ENCODE results near the gene RXFP2. TPM values are rescaled to one million over a fixed set of nuclear protein-coding genes. Genes with fewer than 3 reads are reported as not detected.

The RXFP2 gene
- total and polyA plus RNA-seq, 10 donors: not detected

GRCh38 chr13:31846182-31846938 lies 107.0 kb downstream of the RXFP2 start:
- peak overlapping the region in 7 of 8 donors; percentile 46 to 87 (median 79) for H3K27ac ChIP-seq
- peaks cover 0 to 34% (median 17%) of the 10 kb centered on the region in 6 donors for H3K4me1 ChIP-seq
- peak overlapping the region; percentile 57 to 93 (median 74) for H3K4me3 ChIP-seq
- intact Hi-C loops (cut with DNase I; ENCODE audit: low total_unique reads): no loop called here
- H3K9me3 ChIP-seq: no peaks in the 10 kb centered on the region
- 0 to 1% (median 0%) methylated on average over 26 to 74 of the region's 74 CpGs for whole genome bisulfite sequencing, 5 donors
- no peaks in the 10 kb centered on the region for H3K36me3 ChIP-seq
- peak; percentile 93 for DNase-seq
- peaks cover 0 to 39% (median 3%) of the 10 kb centered on the region in 7 donors for H3K27me3 ChIP-seq (replicated peaks in 1 of 7)
- TF ChIP-seq POLR2AphosphoS5 (IDR thresholded peaks at IDR 0.05) (peak in 2 of 3 donors; percentile 64 to 68), CTCF (IDR thresholded peaks at IDR 0.05 in 8 of 11, conservative IDR thresholded peaks at IDR 0.05 in 3 of 11) (peak in 1 of 11 experiments; percentile 19), POLR2A (IDR thresholded peaks at IDR 0.05) (no peak)

- DNase-seq: peak; percentile 68
- peak overlapping the region in 7 of 8 donors; percentile 46 to 87 (median 79) for H3K27ac ChIP-seq
- H3K36me3 ChIP-seq: no peaks in the 10 kb centered on the region
- 6 to 12% (median 9%) methylated on average over 22 to 34 of the region's 34 CpGs for WGBS, 5 donors
- intact Hi-C loops (cut with DNase I; ENCODE audit: low total_unique reads): no loop called here
- no peaks in the 10 kb centered on the region for H3K9me3 ChIP-seq
- H3K4me3 ChIP-seq: peak overlapping the region; percentile 57 to 93 (median 74)
- no peak for TF ChIP-seq POLR2A (IDR thresholded peaks at IDR 0.05)
- TF ChIP-seq POLR2AphosphoS5 (IDR thresholded peaks at IDR 0.05): no peak
- no peak for TF ChIP-seq CTCF (IDR thresholded peaks at IDR 0.05 in 8 of 11, conservative IDR thresholded peaks at IDR 0.05 in 3 of 11)
- H3K4me1 ChIP-seq: peaks cover 0 to 34% (median 17%) of the 10 kb centered on the region in 6 donors
- H3K27me3 ChIP-seq (replicated peaks in 1 of 7): peaks cover 0 to 39% (median 3%) of the 10 kb centered on the region in 7 donors
Observed at GRCh38 chr13:31846961-31847752, 107.8 kb downstream of the RXFP2 start.

GRCh38 chr13:31848621-31849020 lies 109.3 kb downstream of the RXFP2 start:
- no peak for TF ChIP-seq CTCF (IDR thresholded peaks at IDR 0.05 in 8 of 11, conservative IDR thresholded peaks at IDR 0.05 in 3 of 11)
- no peak for TF ChIP-seq POLR2A (IDR thresholded peaks at IDR 0.05)
- no peak for TF ChIP-seq POLR2AphosphoS5 (IDR thresholded peaks at IDR 0.05)
- Histone ChIP-seq H3K4me3 (no peak overlapping the region), H3K36me3 (no peaks in the 10 kb centered on the region), H3K9me3 (no peaks in the 10 kb centered on the region), H3K27ac (no peak overlapping the region), H3K4me1 (peaks cover 0 to 34% (median 17%) of the 10 kb centered on the region in 6 donors), H3K27me3 (replicated peaks in 1 of 7) (peaks cover 0 to 34% (median 3%) of the 10 kb centered on the region in 7 donors)
- intact Hi-C loops (cut with DNase I; ENCODE audit: low total_unique reads): no loop called here
- WGBS, 5 donors: 89 to 97% (median 92%) methylated on average over 7 of the region's 7 CpGs
- DNase-seq: no peak

- whole genome bisulfite sequencing, 5 donors: 85 to 91% (median 89%) methylated on average over 4 of the region's 4 CpGs
- H3K27ac ChIP-seq: no peak overlapping the region
Observed at GRCh38 chr13:31849206-31849605, 109.9 kb downstream of the RXFP2 start.

More at GRCh38 chr13:31849206-31849605, 109.9 kb downstream of the RXFP2 start:
- peaks cover 0 to 34% (median 17%) of the 10 kb centered on the region in 6 donors for H3K4me1 ChIP-seq
- intact Hi-C loops (cut with DNase I; ENCODE audit: low total_unique reads): no loop called here
- no peaks in the 10 kb centered on the region for H3K36me3 ChIP-seq
- H3K4me3 ChIP-seq: no peak overlapping the region
- DNase-seq: no peak
- no peak for TF ChIP-seq POLR2A (IDR thresholded peaks at IDR 0.05)
- no peak for TF ChIP-seq CTCF (IDR thresholded peaks at IDR 0.05 in 8 of 11, conservative IDR thresholded peaks at IDR 0.05 in 3 of 11)
- no peak for TF ChIP-seq POLR2AphosphoS5 (IDR thresholded peaks at IDR 0.05)
- H3K27me3 ChIP-seq (replicated peaks in 1 of 7): peaks cover 0 to 30% (median 3%) of the 10 kb centered on the region in 7 donors
- H3K9me3 ChIP-seq: no peaks in the 10 kb centered on the region

All from spleen (tissue), 11 donors.